KBM-7 (cell line): Measurements from ENCODE around the gene TSEN54.

Experiments used
- DNase-seq: peaks from one replicate; pipeline ENCODE4 v3.0.0-alpha.2; 2015
- in situ Hi-C: fragments of 300-500 bp; cut with MboI; formaldehyde crosslinking; loops from 2 replicates; pipeline ENCODE4 v1.14.3; 2020; ENCODE audit warnings: low sequenced_read_pairs, low pct_unique_long_range_greater_than_20kb, mixed read lengths

TSEN54 gene

GRCh38 chr17:75531721-75532072, 15.4 kb downstream of the TSEN54 start:
- no peak for DNase-seq
- in situ Hi-C loops, result no loop called here

GRCh38 chr17:75535119-75535537, 18.8 kb downstream of the TSEN54 start:
- DNase-seq, result no peak
- in situ Hi-C loops, result no loop called here

GRCh38 chr17:75535871-75536270, 19.5 kb downstream of the TSEN54 start:
- DNase-seq, result no peak
- in situ Hi-C loops, result no loop called here

- in situ Hi-C loops, result no loop called here
- DNase-seq, result no peak
Measured at GRCh38 chr17:75536366-75536765, 20.0 kb downstream of the TSEN54 start.

GRCh38 chr17:75539967-75540729, 23.8 kb downstream of the TSEN54 start:
- DNase-seq, result no peak
- in situ Hi-C loops, result no loop called here

- DNase-seq, result no peak
- in situ Hi-C loops, result no loop called here
Measured at GRCh38 chr17:75540923-75541503, 24.7 kb downstream of the TSEN54 start.

- DNase-seq, result no peak
- in situ Hi-C loops, result no loop called here
Measured at GRCh38 chr17:75542229-75542628, 25.9 kb downstream of the TSEN54 start.

GRCh38 chr17:75542728-75543336, 26.5 kb downstream of the TSEN54 start:
- DNase-seq, result no peak
- in situ Hi-C loops, result no loop called here

- peak; percentile 26 for DNase-seq
- in situ Hi-C loops, result no loop called here
Measured at GRCh38 chr17:75544250-75544649, 27.9 kb downstream of the TSEN54 start.

- DNase-seq, result no peak
- in situ Hi-C loops, result no loop called here
Measured at GRCh38 chr17:75546181-75546580, 29.9 kb downstream of the TSEN54 start.

GRCh38 chr17:75547091-75547490, 30.8 kb downstream of the TSEN54 start:
- DNase-seq, result no peak
- in situ Hi-C loops, result no loop called here

- in situ Hi-C loops, result no loop called here
- no peak for DNase-seq
Measured at GRCh38 chr17:75548813-75549212, 32.5 kb downstream of the TSEN54 start.

- in situ Hi-C loops, result no loop called here
- no peak for DNase-seq
Measured at GRCh38 chr17:75549246-75550138, 33.2 kb downstream of the TSEN54 start.

GRCh38 chr17:75550139-75550465, 33.8 kb downstream of the TSEN54 start:
- in situ Hi-C loops, result no loop called here
- no peak for DNase-seq

GRCh38 chr17:75551266-75551665, 34.9 kb downstream of the TSEN54 start:
- in situ Hi-C loops, result no loop called here

GRCh38 chr17:75552425-75553294, 36.3 kb downstream of the TSEN54 start:
- DNase-seq, result no peak
- in situ Hi-C loops, result no loop called here

More at GRCh38 chr17:75551266-75551665, 34.9 kb downstream of the TSEN54 start:
- DNase-seq, result no peak

- peak; percentile 53 for DNase-seq
- in situ Hi-C loops, result no loop called here
Measured at GRCh38 chr17:75553295-75554110, 37.2 kb downstream of the TSEN54 start.

GRCh38 chr17:75555679-75556153, 39.4 kb downstream of the TSEN54 start:
- in situ Hi-C loops, result no loop called here
- no peak for DNase-seq
